Sigmoid colon (tissue), 7 donors: Measurements from ENCODE around the gene CMSS1. TPM values are rescaled to one million over a fixed set of nuclear protein-coding genes. Genes with fewer than 3 reads are reported as not detected.

Source experiments
- DNase-seq: peaks from one replicate; pipeline ENCODE4 v3.0.0-alpha.2; 2019
- H3K27ac ChIP-seq, 4 donors: fragments of 200-600 bp; sonication (generic); one replicate each; pipeline ENCODE4 v1.5.1; 2016 to 2019; ENCODE audit warnings: mild to moderate bottlenecking in 1 of 4
- H3K27me3 ChIP-seq, 3 donors: fragments of 200-600 bp; sonication (generic); one replicate each; pipeline ENCODE4 v1.5.1; 2019; ENCODE audit warnings: mild to moderate bottlenecking in 1 of 3
- H3K36me3 ChIP-seq, 4 donors: fragments of 200-600 bp; sonication (generic); one replicate each; pipeline ENCODE4 v1.5.1; 2016 to 2019
- H3K4me1 ChIP-seq, 4 donors: fragments of 200-600 bp; sonication (generic); one replicate each; pipeline ENCODE4 v1.5.1; 2017 to 2019
- H3K4me3 ChIP-seq, 4 donors: fragments of 200-600 bp; sonication (generic); one replicate each; pipeline ENCODE4 v1.5.1; 2017 to 2019; ENCODE audit warnings: mild to moderate bottlenecking in 2 of 4, moderate library complexity in 1 of 4
- H3K9me3 ChIP-seq, 4 donors: fragments of 200-600 bp in 3 of 4; sonication (generic) in 3 of 4; one replicate each; pipeline versions ENCODE4 v1.5.1 to v1.6.1; 2013 to 2019
- EP300 ChIP-seq, 4 donors: sonication (generic); formaldehyde crosslinking; IDR thresholded peaks; one replicate each; pipeline ENCODE4 v1.6.1; 2017; ENCODE audit warnings: antibody characterized with exemption in 4 of 4
- POLR2A ChIP-seq, 2 donors: fragments of 450-650 bp; IDR thresholded peaks; one replicate each; pipeline ENCODE4 v1.6.1; 2016; ENCODE audit warnings: antibody characterized with exemption in 2 of 2, mild to moderate bottlenecking in 2 of 2, moderate library complexity in 2 of 2
- POLR2AphosphoS5 ChIP-seq, 4 donors: sonication (generic); formaldehyde crosslinking; IDR thresholded peaks; one replicate each; pipeline ENCODE4 v1.6.1; 2017; ENCODE audit warnings: antibody characterized with exemption in 4 of 4
- WGBS, 2 donors: extraction: QIAGEN DNeasy Blood & Tissue Kit; methylation state at CpG; one replicate each; pipeline ENCODE4 v1.1.7; 2013; 5-methylcytosine and 5-hydroxymethylcytosine counted together
- intact Hi-C: fragments of 100-400 bp; cut with DNase I; formaldehyde crosslinking; loops from one replicate; pipeline ENCODE4 v1.15.1; 2023
- polyA plus RNA-seq, 3 donors: library from polyadenylated mRNA; stranded (reverse); fragments of 200-250 nt; gene quantifications; one replicate each; pipeline ENCODE4 v1.2.3, GENCODE V29; 2013
- total RNA-seq, 4 donors: library from RNA; depleted of rRNA; stranded (reverse); fragments of >200 nt; gene quantifications; one replicate each; pipeline ENCODE4 v1.1.0, GENCODE V29; 2016
- TF ChIP-seq, protein P1 (sequence below), 4 experiments: fragments of 450-650 bp in 3 of 4; fragments of 200-600 bp in 1 of 4; IDR thresholded peaks; one replicate each; pipeline ENCODE4 v1.5.1; 2016 to 2019; ENCODE audit warnings: antibody characterized with exemption in 4 of 4, mild to moderate bottlenecking in 3 of 4, moderate library complexity in 2 of 4
- donor health status: healthy with polysubstance abuse.
- donor health status: Bipolar disorder and iron deficiency.
- donor health status: healthy.

CMSS1 gene
- total and polyA plus RNA-seq, 7 donors = 6.0 to 19.4 (median 13.9) TPM

DNA sequence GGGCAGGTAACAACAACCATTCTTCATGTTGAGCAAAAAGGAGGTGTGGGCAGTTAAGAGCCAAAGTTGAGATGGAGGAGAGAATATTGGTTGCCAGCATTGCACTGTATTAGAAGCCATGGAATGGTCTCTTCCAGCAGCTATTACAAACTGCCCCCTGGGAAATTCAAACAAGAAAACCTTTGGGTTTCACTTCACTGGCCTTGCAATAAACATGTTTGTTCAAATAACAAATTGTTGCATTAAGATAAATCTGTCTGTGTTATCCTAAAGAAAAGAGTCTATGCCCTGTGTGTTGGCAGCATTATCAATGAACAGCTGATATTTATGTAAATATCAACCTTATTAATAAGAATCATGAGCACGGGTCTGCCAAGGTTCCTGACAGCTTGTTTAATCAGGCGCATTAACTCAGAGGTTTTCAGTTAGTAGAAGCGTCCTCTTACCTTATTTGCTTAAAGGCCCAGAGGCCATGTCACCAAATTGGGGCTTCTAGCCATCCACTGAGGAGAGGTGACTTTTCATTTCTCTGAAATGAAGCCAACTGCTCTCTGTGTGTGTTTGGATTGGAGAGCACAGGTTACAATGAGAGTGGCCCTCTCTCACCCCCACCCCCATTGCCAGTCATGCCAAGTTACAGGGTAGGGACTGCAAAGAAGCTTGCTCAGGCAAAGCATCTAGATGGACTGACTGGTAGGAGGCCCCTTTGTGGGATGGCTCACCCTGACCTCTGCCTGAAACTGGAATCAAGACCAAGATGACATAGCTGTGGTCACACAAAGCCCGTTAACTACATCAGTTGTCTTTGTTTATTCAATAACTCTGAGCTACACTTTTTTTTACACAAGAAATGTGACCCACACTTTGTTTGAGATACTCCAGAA lies 286.1 kb downstream of the CMSS1 start:
- Histone ChIP-seq H3K27ac (peak overlapping the region; percentile 30 to 67 (median 36)), H3K36me3 (no peaks in the 10 kb centered on the region), H3K27me3 (no peaks in the 10 kb centered on the region), H3K4me1 (peaks cover 0 to 63% (median 52%) of the 10 kb centered on the region in 4 donors), H3K4me3 (no peak overlapping the region), H3K9me3 (no peaks in the 10 kb centered on the region)
- 78 to 82% methylated on average over 4 of the region's 4 CpGs for WGBS, 2 donors
- TF ChIP-seq POLR2A (IDR thresholded peaks at IDR 0.05) (no peak), POLR2AphosphoS5 (IDR thresholded peaks at IDR 0.05) (peak in 1 of 4 donors; percentile 7), EP300 (IDR thresholded peaks at IDR 0.05) (no peak)
- TF ChIP-seq, protein P1, sequence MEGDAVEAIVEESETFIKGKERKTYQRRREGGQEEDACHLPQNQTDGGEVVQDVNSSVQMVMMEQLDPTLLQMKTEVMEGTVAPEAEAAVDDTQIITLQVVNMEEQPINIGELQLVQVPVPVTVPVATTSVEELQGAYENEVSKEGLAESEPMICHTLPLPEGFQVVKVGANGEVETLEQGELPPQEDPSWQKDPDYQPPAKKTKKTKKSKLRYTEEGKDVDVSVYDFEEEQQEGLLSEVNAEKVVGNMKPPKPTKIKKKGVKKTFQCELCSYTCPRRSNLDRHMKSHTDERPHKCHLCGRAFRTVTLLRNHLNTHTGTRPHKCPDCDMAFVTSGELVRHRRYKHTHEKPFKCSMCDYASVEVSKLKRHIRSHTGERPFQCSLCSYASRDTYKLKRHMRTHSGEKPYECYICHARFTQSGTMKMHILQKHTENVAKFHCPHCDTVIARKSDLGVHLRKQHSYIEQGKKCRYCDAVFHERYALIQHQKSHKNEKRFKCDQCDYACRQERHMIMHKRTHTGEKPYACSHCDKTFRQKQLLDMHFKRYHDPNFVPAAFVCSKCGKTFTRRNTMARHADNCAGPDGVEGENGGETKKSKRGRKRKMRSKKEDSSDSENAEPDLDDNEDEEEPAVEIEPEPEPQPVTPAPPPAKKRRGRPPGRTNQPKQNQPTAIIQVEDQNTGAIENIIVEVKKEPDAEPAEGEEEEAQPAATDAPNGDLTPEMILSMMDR (IDR thresholded peaks at IDR 0.05) = no peak
- intact Hi-C loops = no loop called here
- no peak for DNase-seq

GRCh38 chr3:100104442-100104798 lies 286.8 kb downstream of the CMSS1 start:
- Histone ChIP-seq H3K27me3 (no peaks in the 10 kb centered on the region), H3K4me3 (no peak overlapping the region), H3K4me1 (peaks cover 0 to 61% (median 49%) of the 10 kb centered on the region in 4 donors), H3K36me3 (no peaks in the 10 kb centered on the region), H3K9me3 (no peaks in the 10 kb centered on the region), H3K27ac (peak overlapping the region; percentile 30 to 67 (median 36))
- WGBS, 2 donors = 65 to 79% methylated on average over 2 of the region's 2 CpGs
- TF ChIP-seq EP300 (IDR thresholded peaks at IDR 0.05) (no peak), POLR2A (IDR thresholded peaks at IDR 0.05) (no peak)
- TF ChIP-seq, protein P1 (IDR thresholded peaks at IDR 0.05) = no peak
- no peak for DNase-seq
- intact Hi-C loops = no loop called here

DNA sequence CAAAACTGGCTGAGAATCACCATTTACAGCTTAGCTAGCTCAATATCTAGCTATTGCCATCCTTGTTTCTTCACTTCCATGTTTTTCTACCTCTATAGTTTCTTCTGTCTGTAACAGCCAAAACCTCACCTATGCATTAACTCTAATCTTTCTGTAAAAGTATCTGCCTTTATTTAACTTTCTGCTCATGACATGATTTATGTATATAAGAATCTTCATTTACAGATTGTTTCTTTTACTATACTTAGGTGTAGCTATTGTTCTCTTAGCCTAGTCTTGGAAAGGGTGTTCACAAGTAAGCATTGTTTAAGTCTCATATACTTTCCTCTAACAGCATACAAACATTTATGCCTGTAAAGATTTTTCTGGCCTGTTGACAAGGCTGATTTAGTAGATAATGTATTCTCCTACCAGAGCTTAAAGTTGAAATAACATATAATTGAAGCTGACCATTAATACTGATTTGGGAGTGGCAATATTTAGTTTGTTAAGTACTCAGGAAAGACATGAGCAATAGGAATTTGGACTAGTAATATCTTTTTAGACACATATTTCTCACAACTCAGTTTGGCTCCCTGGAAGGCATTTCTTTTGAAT lies 287.3 kb downstream of the CMSS1 start:
- no peaks in the 10 kb centered on the region for H3K27me3 ChIP-seq
- H3K4me1 ChIP-seq = peaks cover 0 to 61% (median 48%) of the 10 kb centered on the region in 4 donors
- no peak overlapping the region for H3K4me3 ChIP-seq
- H3K9me3 ChIP-seq = no peaks in the 10 kb centered on the region
- DNase-seq = no peak
- intact Hi-C loops = no loop called here
- TF ChIP-seq EP300 (IDR thresholded peaks at IDR 0.05) = no peak
- no peak for TF ChIP-seq POLR2AphosphoS5 (IDR thresholded peaks at IDR 0.05)
- TF ChIP-seq, protein P1 (IDR thresholded peaks at IDR 0.05) = no peak
- TF ChIP-seq POLR2A (IDR thresholded peaks at IDR 0.05) = no peak
- H3K36me3 ChIP-seq = no peaks in the 10 kb centered on the region
- peak overlapping the region; percentile 30 to 67 (median 45) for H3K27ac ChIP-seq

GRCh38 chr3:100105501-100105900 lies 287.8 kb downstream of the CMSS1 start:
- no peak for TF ChIP-seq POLR2AphosphoS5 (IDR thresholded peaks at IDR 0.05)
- no peak for TF ChIP-seq POLR2A (IDR thresholded peaks at IDR 0.05)
- no peak for TF ChIP-seq EP300 (IDR thresholded peaks at IDR 0.05)
- Histone ChIP-seq H3K4me3 (no peak overlapping the region), H3K27ac (peak overlapping the region in 3 of 4 donors; percentile 40 to 67 (median 50)), H3K27me3 (no peaks in the 10 kb centered on the region), H3K4me1 (peaks cover 0 to 61% (median 48%) of the 10 kb centered on the region in 4 donors), H3K36me3 (no peaks in the 10 kb centered on the region), H3K9me3 (no peaks in the 10 kb centered on the region)
- DNase-seq = no peak
- intact Hi-C loops = no loop called here
- 86 to 87% methylated on average over 1 of the region's 1 CpG for WGBS, 2 donors

DNA sequence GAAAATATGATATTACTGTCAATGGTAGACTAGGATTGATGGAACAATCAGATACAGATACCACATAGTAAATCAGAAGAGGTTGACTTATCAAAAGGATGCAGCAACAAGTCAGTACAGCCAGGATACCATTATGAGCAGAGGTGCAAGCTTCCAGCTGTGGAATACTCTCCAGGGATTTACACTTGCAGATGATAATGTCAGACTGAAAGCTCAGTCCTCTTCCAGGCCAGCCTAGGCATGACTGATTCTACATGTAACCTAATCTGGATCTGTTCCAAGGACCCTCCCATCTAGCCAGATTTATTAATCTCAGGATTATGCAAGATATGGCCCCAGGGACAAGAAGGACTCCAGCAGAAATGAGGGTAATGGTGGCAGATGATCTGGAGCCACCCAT lies 288.4 kb downstream of the CMSS1 start:
- H3K27me3 ChIP-seq = no peaks in the 10 kb centered on the region
- peaks cover 0 to 61% (median 48%) of the 10 kb centered on the region in 4 donors for H3K4me1 ChIP-seq
- no peaks in the 10 kb centered on the region for H3K9me3 ChIP-seq
- no peak for DNase-seq
- H3K36me3 ChIP-seq = no peaks in the 10 kb centered on the region
- intact Hi-C loops = no loop called here
- H3K4me3 ChIP-seq = no peak overlapping the region
- no peak for TF ChIP-seq POLR2AphosphoS5 (IDR thresholded peaks at IDR 0.05)
- TF ChIP-seq, protein P1 (IDR thresholded peaks at IDR 0.05) = no peak
- TF ChIP-seq EP300 (IDR thresholded peaks at IDR 0.05) = no peak
- TF ChIP-seq POLR2A (IDR thresholded peaks at IDR 0.05) = no peak
- H3K27ac ChIP-seq = peak overlapping the region in 2 of 4 donors; percentile 40 to 67
